Hematopoietic multipotent progenitor cell treated with erythropoietin and hydrocortisone succinate and interleukin-3 and kit ligand, for 15 days (in vitro differentiated cells): Measurements from ENCODE around the gene C13orf42.

ENCODE experiments used
- DNase-seq: peaks from one replicate; pipeline ENCODE4 v3.0.0-alpha.2; 2015; ENCODE audit warnings: low spot score

C13orf42 gene

GRCh38 chr13:51065372-51066090 is 45.5 kb downstream of the C13orf42 start:
- DNase-seq, result no peak

DNA sequence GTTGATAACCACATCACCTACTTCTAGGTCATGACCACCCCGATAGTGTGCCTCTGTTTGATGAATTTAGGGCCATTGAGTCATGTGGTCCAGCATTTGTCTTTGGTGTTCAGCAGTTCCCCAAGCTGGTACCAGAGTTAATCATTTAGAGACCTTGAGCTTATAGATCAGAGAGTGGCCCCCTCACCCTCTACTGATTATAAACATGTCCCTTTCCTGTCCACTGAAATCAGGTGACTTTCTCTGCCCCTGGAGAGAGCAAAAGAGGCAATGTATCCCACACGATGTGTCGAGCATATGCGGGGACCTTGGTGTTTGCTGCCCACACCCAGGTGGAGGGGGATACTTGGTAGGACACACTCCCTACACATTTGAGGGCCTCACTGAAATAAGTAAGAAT is 46.3 kb downstream of the C13orf42 start:
- no peak for DNase-seq

- no peak for DNase-seq
Measured at GRCh38 chr13:51063909-51064308, 47.2 kb downstream of the C13orf42 start.

DNA sequence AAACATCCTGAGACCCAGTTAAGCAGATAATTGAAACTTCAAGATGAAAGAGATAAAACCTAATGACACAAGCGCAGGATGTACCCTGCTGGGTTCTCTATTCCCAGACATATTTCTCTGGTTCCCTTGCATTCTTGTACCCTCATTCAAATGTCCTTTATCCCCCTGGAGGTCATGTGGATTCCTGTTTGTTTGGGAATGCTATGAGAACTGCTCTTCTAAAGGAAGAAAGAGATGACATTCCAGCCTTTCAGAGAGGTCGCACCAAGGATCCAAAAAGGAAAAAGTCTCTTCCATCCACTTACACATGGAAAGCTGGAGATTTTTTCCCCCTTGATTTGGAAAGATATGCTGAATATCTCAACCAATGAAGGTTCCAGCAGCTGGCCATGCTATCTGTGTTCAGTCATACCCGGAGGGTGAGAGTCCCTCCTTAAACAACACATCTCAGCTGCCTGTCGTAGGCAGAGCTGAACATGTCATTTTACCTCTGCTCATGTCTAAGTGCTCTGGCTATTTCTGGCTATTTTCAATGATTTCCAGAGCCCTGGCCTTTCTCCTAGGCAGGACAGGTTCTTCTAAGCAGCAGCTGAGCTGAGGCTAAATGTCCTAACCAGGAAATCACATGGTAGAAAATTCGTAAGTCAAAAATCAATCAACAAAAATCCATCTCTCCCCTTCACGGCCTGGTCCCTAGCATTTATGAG is 52.5 kb downstream of the C13orf42 start:
- no peak for DNase-seq

GRCh38 chr13:51057906-51058305 is 53.2 kb downstream of the C13orf42 start:
- DNase-seq, result no peak

- no peak for DNase-seq
Measured at GRCh38 chr13:51057001-51057400, 54.1 kb downstream of the C13orf42 start.

DNA sequence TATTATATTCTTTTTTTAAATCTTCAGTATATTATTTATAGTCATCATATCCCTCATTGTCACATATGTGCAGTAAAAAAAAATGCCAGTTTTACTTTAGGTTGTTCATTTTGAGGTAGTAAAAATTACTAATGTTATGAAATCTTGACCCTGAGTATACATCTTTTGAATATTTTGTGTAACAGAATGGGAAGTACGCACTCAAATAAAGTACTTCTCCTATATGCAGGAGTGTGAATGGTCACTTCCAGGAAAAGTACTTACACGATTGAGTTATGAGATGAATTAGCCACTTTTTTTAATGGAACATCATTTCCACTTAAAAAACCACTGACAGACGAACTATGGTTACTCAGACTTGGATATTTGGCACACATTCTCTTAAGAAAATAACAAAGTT is 58.5 kb downstream of the C13orf42 start:
- DNase-seq, result no peak

GRCh38 chr13:51050021-51050830 is 60.8 kb downstream of the C13orf42 start:
- DNase-seq, result no peak

- no peak for DNase-seq
Measured at GRCh38 chr13:51048616-51049015, 62.5 kb downstream of the C13orf42 start.

DNA sequence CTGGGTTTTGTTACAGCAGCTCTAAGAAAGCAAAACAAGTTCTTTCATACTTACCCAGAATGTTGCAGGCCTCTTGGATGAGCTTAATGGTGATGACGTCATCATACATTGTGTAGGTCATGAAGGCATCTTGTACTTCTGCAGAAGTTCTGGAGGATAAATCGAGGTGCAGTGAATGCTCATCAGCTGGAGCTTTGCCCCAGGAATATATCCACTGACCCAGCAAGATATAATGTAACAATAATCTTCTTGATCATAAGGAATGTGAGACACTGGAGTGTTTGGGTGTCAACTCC is 63.0 kb downstream of the C13orf42 start:
- no peak for DNase-seq

GRCh38 chr13:51047434-51048165 is 63.5 kb downstream of the C13orf42 start:
- DNase-seq, result no peak

DNA sequence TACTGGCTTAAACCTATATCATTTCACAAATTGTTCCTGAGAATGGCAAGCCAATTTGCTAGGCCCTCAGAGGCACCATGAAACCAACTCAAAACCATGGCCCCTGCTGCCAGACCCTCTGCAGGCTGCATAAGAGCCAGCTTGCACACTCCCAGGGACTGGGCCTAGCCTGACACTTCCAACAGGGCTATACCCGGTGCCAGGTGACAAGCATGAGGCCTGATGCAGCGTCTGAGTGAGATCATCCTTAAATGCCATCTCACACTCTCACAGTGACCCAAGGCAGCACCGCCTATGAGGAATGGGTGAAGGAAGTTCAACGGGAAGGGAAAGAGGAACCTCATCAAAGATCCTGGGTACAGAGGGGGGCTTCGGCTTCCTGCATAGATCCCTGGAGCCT is 65.6 kb downstream of the C13orf42 start:
- no peak for DNase-seq

- DNase-seq, result no peak
Measured at GRCh38 chr13:51044023-51044665, 66.9 kb downstream of the C13orf42 start.

GRCh38 chr13:51043310-51043709 is 67.8 kb downstream of the C13orf42 start:
- DNase-seq, result no peak

- DNase-seq, result no peak
Measured at GRCh38 chr13:51041710-51042109, 69.4 kb downstream of the C13orf42 start.

DNA sequence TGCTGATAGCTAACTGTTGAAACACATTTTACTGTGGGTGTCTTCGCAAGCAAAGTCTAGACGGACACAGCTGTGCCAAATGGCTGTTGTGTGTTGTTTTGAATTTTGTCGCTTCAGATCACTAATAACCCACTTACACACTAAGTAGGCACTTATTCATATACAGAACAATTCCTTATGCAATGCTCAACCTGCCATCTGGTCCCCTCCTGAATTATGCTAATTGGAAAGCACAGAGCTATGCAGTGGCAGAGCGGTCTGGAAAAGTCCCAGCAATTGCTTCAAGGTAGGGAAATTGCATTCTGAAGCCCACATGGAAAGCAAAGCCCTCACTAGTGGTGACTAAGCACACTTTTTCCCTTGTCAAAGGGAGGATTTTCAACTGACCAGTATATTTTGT is 69.9 kb downstream of the C13orf42 start:
- DNase-seq, result no peak

DNA sequence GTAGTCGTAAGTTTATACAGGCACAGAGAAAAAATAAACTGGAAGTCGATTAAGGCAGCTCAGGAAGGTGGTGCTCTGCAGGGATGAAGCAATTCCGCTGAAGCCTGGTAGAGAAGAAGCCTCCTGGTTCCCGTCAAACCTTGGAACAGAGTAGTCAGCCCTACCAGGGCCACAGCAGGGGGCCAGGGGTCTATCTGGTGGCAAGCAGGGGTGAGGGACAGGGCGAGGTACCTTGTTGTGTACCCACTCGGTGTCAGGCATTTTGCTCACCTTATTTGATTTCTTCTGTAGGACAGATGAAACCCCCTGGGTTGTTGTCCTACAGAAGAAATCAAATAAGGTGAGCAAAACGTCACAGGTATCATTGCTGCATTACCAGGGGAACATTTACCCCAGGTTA is 70.6 kb downstream of the C13orf42 start:
- no peak for DNase-seq

GRCh38 chr13:51036418-51036817 is 74.7 kb downstream of the C13orf42 start:
- DNase-seq, result no peak

- DNase-seq, result no peak
Measured at GRCh38 chr13:51035978-51036377, 75.1 kb downstream of the C13orf42 start.

- DNase-seq, result no peak
Measured at GRCh38 chr13:51035469-51035868, 75.6 kb downstream of the C13orf42 start.

- DNase-seq, result no peak
Measured at GRCh38 chr13:51034906-51035305, 76.2 kb downstream of the C13orf42 start.
